Loucy (cell line): ENCODE results near the gene TACC2.
A peak's percentile ranks its signal among the peaks of the same experiment; 100 is the strongest.

Experiments
- H2AFZ ChIP-seq: fragments of 200-600 bp; sonication (generic); 2 replicates; pipeline ENCODE4 v1.6.0; 2016; ENCODE audit warnings: antibody characterized with exemption, mild to moderate bottlenecking, low read length, moderate library complexity
- H3F3A ChIP-seq: fragments of 200-600 bp; 2 replicates; pipeline ENCODE4 v1.6.0; 2016; ENCODE audit warnings: antibody characterized with exemption, low read depth, mild to moderate bottlenecking
- H3K27me3 ChIP-seq: fragments of 200-600 bp; sonication (generic); 2 replicates; pipeline ENCODE4 v1.6.1; 2014; ENCODE audit warnings: low read length, mild to moderate bottlenecking; ENCODE audit not compliant: insufficient read depth, poor library complexity, severe bottlenecking
- H3K36me3 ChIP-seq: fragments of 200-600 bp; sonication (generic); 2 replicates; pipeline ENCODE4 v1.6.1; 2016; ENCODE audit warnings: low read length; ENCODE audit not compliant: insufficient read depth
- H3K4me1 ChIP-seq: fragments of 200-600 bp; sonication (generic); 2 replicates; pipeline ENCODE4 v1.5.1; 2014; ENCODE audit warnings: low read length, mild to moderate bottlenecking; ENCODE audit not compliant: insufficient read depth, poor library complexity, severe bottlenecking
- H3K4me2 ChIP-seq: fragments of 200-600 bp; sonication (generic); 2 replicates; pipeline ENCODE4 v1.6.0; 2014; ENCODE audit warnings: antibody characterized with exemption, low read length, low read depth, mild to moderate bottlenecking; ENCODE audit not compliant: poor library complexity, severe bottlenecking
- H3K4me3 ChIP-seq: fragments of 200-600 bp; sonication (generic); 2 replicates; pipeline ENCODE4 v1.5.1; 2014; ENCODE audit warnings: low read length, mild to moderate bottlenecking, mixed read lengths; ENCODE audit not compliant: poor library complexity, severe bottlenecking
- H3K79me2 ChIP-seq: fragments of 200-600 bp; sonication (generic); 2 replicates; pipeline ENCODE4 v1.6.1; 2014; ENCODE audit warnings: low read length; ENCODE audit not compliant: insufficient read depth
- H3K9ac ChIP-seq: fragments of 200-600 bp; sonication (generic); 2 replicates; pipeline ENCODE4 v1.6.0; 2014; ENCODE audit warnings: mild to moderate bottlenecking, low read depth, low read length, moderate library complexity; ENCODE audit not compliant: poor library complexity, severe bottlenecking
- H3K9me2 ChIP-seq: fragments of 200-600 bp; sonication (generic); replicated peaks from 2 replicates; pipeline ENCODE4 v1.6.1; 2016; ENCODE audit warnings: low read depth, low read length, mixed read lengths
- H3K9me3 ChIP-seq: fragments of 200-600 bp; sonication (generic); 2 replicates; pipeline ENCODE4 v1.6.1; 2014; ENCODE audit warnings: mild to moderate bottlenecking, antibody characterized with exemption, low read length, low read depth; ENCODE audit not compliant: insufficient read depth
- H4K20me1 ChIP-seq: fragments of 200-600 bp; sonication (generic); 2 replicates; pipeline ENCODE4 v1.6.0; 2014; ENCODE audit warnings: antibody characterized with exemption, low read length, mild to moderate bottlenecking; ENCODE audit not compliant: insufficient read depth, poor library complexity, severe bottlenecking
- CTCF ChIP-seq: fragments of 200-600 bp; sonication (generic); conservative IDR thresholded peaks from 2 replicates; pipeline ENCODE4 v1.5.1; 2014; ENCODE audit warnings: mild to moderate bottlenecking, antibody characterized with exemption, low read length
- EZH2phosphoT487 ChIP-seq: fragments of 200-600 bp; IDR thresholded peaks from 2 replicates; pipeline ENCODE4 v1.6.1; 2018; ENCODE audit warnings: antibody characterized with exemption, mild to moderate bottlenecking, moderate library complexity, borderline replicate concordance

The TACC2 gene

GRCh38 chr10:122053314-122053713, 64.4 kb downstream of the TACC2 start:
- H3K9me3 ChIP-seq = peaks cover 8% of the 10 kb centered on the region; the same call in 1 of the 2 replicates
- H3K4me2 ChIP-seq = no peak overlapping the region
- H3K36me3 ChIP-seq = no peaks in the 10 kb centered on the region
- H3K9me2 ChIP-seq = no peaks in the 10 kb centered on the region
- H3K4me3 ChIP-seq = no peak overlapping the region
- no peak overlapping the region for H2AFZ ChIP-seq
- H3K27me3 ChIP-seq = no peaks in the 10 kb centered on the region
- H3K4me1 ChIP-seq = no peaks in the 10 kb centered on the region
- H4K20me1 ChIP-seq = no peaks in the 10 kb centered on the region
- no peaks in the 10 kb centered on the region for H3K79me2 ChIP-seq
- H3K9ac ChIP-seq = no peak overlapping the region
- TF ChIP-seq EZH2phosphoT487 (no peak), CTCF (no peak)
- no peaks in the 10 kb centered on the region for H3F3A ChIP-seq

GRCh38 chr10:122054048-122055025, 65.4 kb downstream of the TACC2 start:
- Histone ChIP-seq H3K36me3 (no peaks in the 10 kb centered on the region), H3K79me2 (no peaks in the 10 kb centered on the region), H3F3A (no peaks in the 10 kb centered on the region), H3K4me1 (no peaks in the 10 kb centered on the region), H3K9ac (no peak overlapping the region), H4K20me1 (no peaks in the 10 kb centered on the region), H3K4me2 (no peak overlapping the region), H2AFZ (no peak overlapping the region), H3K27me3 (no peaks in the 10 kb centered on the region), H3K9me2 (no peaks in the 10 kb centered on the region), H3K4me3 (no peak overlapping the region), H3K9me3 (peaks cover 8% of the 10 kb centered on the region; the same call in 1 of the 2 replicates)
- TF ChIP-seq CTCF (peak; percentile 35), EZH2phosphoT487 (no peak)

GRCh38 chr10:122055252-122055651, 66.3 kb downstream of the TACC2 start:
- Histone ChIP-seq H3K9me2 (no peaks in the 10 kb centered on the region), H3F3A (no peaks in the 10 kb centered on the region), H3K27me3 (no peaks in the 10 kb centered on the region), H3K4me1 (no peaks in the 10 kb centered on the region), H3K9ac (no peak overlapping the region), H3K9me3 (peaks cover 5% of the 10 kb centered on the region; the same call in 1 of the 2 replicates), H3K4me3 (no peak overlapping the region), H3K79me2 (no peaks in the 10 kb centered on the region), H2AFZ (no peak overlapping the region), H4K20me1 (no peaks in the 10 kb centered on the region), H3K36me3 (no peaks in the 10 kb centered on the region), H3K4me2 (no peak overlapping the region)
- TF ChIP-seq CTCF (no peak), EZH2phosphoT487 (no peak)
